Right atrium auricular region (tissue), 2 donors: ENCODE results near the gene MSRB3. TPM values are rescaled to one million over a fixed set of nuclear protein-coding genes. Genes with fewer than 3 reads are reported as not detected.

Experiments
- DNase-seq: peaks from one replicate; pipeline ENCODE4 v3.0.0-alpha.2; 2019; ENCODE audit warnings: low spot score
- H3K27ac ChIP-seq, 2 donors: fragments of 200-600 bp; sonication (generic); 1 replicate in 1 of 2; 2 replicates in 1 of 2; pipeline ENCODE4 v1.5.1; 2016 to 2019
- H3K27me3 ChIP-seq, 2 donors: fragments of 200-600 bp; sonication (generic); one replicate each; pipeline versions ENCODE4 v1.5.1 to v1.6.0; 2017 to 2019
- H3K36me3 ChIP-seq: fragments of 200-600 bp; sonication (generic); one replicate; pipeline ENCODE4 v1.5.1; 2016
- H3K4me1 ChIP-seq, 2 donors: fragments of 200-600 bp; sonication (generic); one replicate each; pipeline versions ENCODE4 v1.5.1 to v1.6.0; 2017 to 2019
- H3K4me3 ChIP-seq, 2 donors: fragments of 200-600 bp; sonication (generic); 1 replicate in 1 of 2; 2 replicates in 1 of 2; pipeline ENCODE4 v1.5.1; 2017 to 2019; ENCODE audit warnings: mild to moderate bottlenecking in 1 of 2, moderate library complexity in 1 of 2
- H3K9me3 ChIP-seq, 2 donors: fragments of 200-600 bp; sonication (generic); one replicate each; pipeline ENCODE4 v1.5.1; 2019
- CTCF ChIP-seq, 2 donors: fragments of 200-600 bp; sonication (generic); IDR thresholded peaks; one replicate each; pipeline ENCODE4 v1.5.1; 2019; ENCODE audit warnings: antibody characterized with exemption in 2 of 2
- total RNA-seq, 2 donors: library from RNA; depleted of rRNA; stranded (reverse); fragments of >200 nt; gene quantifications; one replicate each; pipeline ENCODE4 v1.1.0, GENCODE V29; 2016

The MSRB3 gene
- total RNA-seq, result 100 to 1,000 TPM in 1 of 2 donors, 10 to 100 TPM in 1; 98.3 to 108 TPM

- Histone ChIP-seq H3K27ac (peak within 1 kb of the TSS; percentile 97 to 98), H3K4me1 (peaks cover 0 to 30% of the 10 kb centered on the region in 2 donors), H3K9me3 (no peaks in the 10 kb centered on the region), H3K36me3 (no peaks in the 10 kb centered on the region), H3K27me3 (no peaks in the 10 kb centered on the region), H3K4me3 (peak within 1 kb of the TSS; percentile 83 to 95)
- peak in 1 of 2 donors; percentile 28 for TF ChIP-seq CTCF (IDR thresholded peaks at IDR 0.05)
- peak; percentile 73 for DNase-seq
Observed at GRCh38 chr12:65278576-65279368, at the start of gene MSRB3. MSRB3 (plus strand) TSS chr12:65278683; CDS start chr12:65308580, 29,897 bp downstream.

GRCh38 chr12:65229441-65229840 lies 49.0 kb upstream of the MSRB3 start:
- H3K27ac ChIP-seq, result no peak overlapping the region
- no peak for TF ChIP-seq CTCF (IDR thresholded peaks at IDR 0.05)

GRCh38 chr12:65232476-65233077 lies 45.9 kb upstream of the MSRB3 start:
- peaks cover 10 to 16% of the 10 kb centered on the region in 2 donors for H3K9me3 ChIP-seq
- H3K4me1 ChIP-seq, result no peaks in the 10 kb centered on the region
- peaks cover 9% of the 10 kb centered on the region for H3K36me3 ChIP-seq
- H3K27ac ChIP-seq, result no peak overlapping the region
- no peak overlapping the region for H3K4me3 ChIP-seq
- DNase-seq, result no peak
- peak; percentile 32 to 65 for TF ChIP-seq CTCF (IDR thresholded peaks at IDR 0.05)
- H3K27me3 ChIP-seq, result no peaks in the 10 kb centered on the region

More at GRCh38 chr12:65229441-65229840, 49.0 kb upstream of the MSRB3 start:
- no peak overlapping the region for H3K4me3 ChIP-seq
- no peaks in the 10 kb centered on the region for H3K27me3 ChIP-seq
- H3K36me3 ChIP-seq, result peaks cover 9% of the 10 kb centered on the region
- DNase-seq, result no peak
- H3K4me1 ChIP-seq, result no peaks in the 10 kb centered on the region
- peaks cover 10 to 16% of the 10 kb centered on the region in 2 donors for H3K9me3 ChIP-seq

GRCh38 chr12:65237153-65237552 lies 41.3 kb upstream of the MSRB3 start:
- no peak for DNase-seq
- TF ChIP-seq CTCF (IDR thresholded peaks at IDR 0.05), result no peak
- no peak overlapping the region for H3K27ac ChIP-seq
- no peaks in the 10 kb centered on the region for H3K4me1 ChIP-seq
- no peak overlapping the region for H3K4me3 ChIP-seq
- H3K36me3 ChIP-seq, result peaks cover 13% of the 10 kb centered on the region
- no peaks in the 10 kb centered on the region for H3K27me3 ChIP-seq
- H3K9me3 ChIP-seq, result no peaks in the 10 kb centered on the region

- H3K4me1 ChIP-seq, result no peaks in the 10 kb centered on the region
- no peak overlapping the region for H3K4me3 ChIP-seq
- no peaks in the 10 kb centered on the region for H3K9me3 ChIP-seq
- no peaks in the 10 kb centered on the region for H3K27me3 ChIP-seq
- H3K36me3 ChIP-seq, result peaks cover 20% of the 10 kb centered on the region
- no peak for TF ChIP-seq CTCF (IDR thresholded peaks at IDR 0.05)
- no peak for DNase-seq
- no peak overlapping the region for H3K27ac ChIP-seq
Observed at GRCh38 chr12:65238609-65239008, 39.9 kb upstream of the MSRB3 start.
